Stimulated activated CD8-positive, alpha-beta memory T cell treated with anti-CD3 and anti-CD28 coated beads, Interleukin-4, amount 100 ng/mL, for 1 hour (primary cell): Measurements from ENCODE around the gene TSPAN18.

ENCODE experiments used
- DNase-seq, 2 donors: peaks; one replicate each; pipeline ENCODE4 v3.0.0-alpha.2; 2020; ENCODE audit warnings: low read depth in 2 of 2, low spot score in 1 of 2

Gene TSPAN18

GRCh38 chr11:44939673-44940395, 213.1 kb downstream of the TSPAN18 start:
- no peak for DNase-seq

GRCh38 chr11:44940404-44940803, 213.6 kb downstream of the TSPAN18 start:
- DNase-seq = no peak

GRCh38 chr11:44940835-44941234, 214.1 kb downstream of the TSPAN18 start:
- no peak for DNase-seq

GRCh38 chr11:44941259-44942021, 214.7 kb downstream of the TSPAN18 start:
- no peak for DNase-seq

- DNase-seq = no peak
Measured at GRCh38 chr11:44942029-44942955, 215.5 kb downstream of the TSPAN18 start.

GRCh38 chr11:44943118-44943517, 216.4 kb downstream of the TSPAN18 start:
- DNase-seq = no peak

GRCh38 chr11:44943696-44944095, 216.9 kb downstream of the TSPAN18 start:
- DNase-seq = no peak

- no peak for DNase-seq
Measured at GRCh38 chr11:44944181-44944852, 217.6 kb downstream of the TSPAN18 start.

- DNase-seq = no peak
Measured at GRCh38 chr11:44944853-44945235, 218.1 kb downstream of the TSPAN18 start.

GRCh38 chr11:44945666-44946065, 218.9 kb downstream of the TSPAN18 start:
- DNase-seq = no peak

GRCh38 chr11:44946263-44946662, 219.5 kb downstream of the TSPAN18 start:
- no peak for DNase-seq

GRCh38 chr11:44947114-44947513, 220.4 kb downstream of the TSPAN18 start:
- DNase-seq = no peak

GRCh38 chr11:44948155-44948554, 221.4 kb downstream of the TSPAN18 start:
- no peak for DNase-seq

GRCh38 chr11:44949160-44950030, 222.6 kb downstream of the TSPAN18 start:
- no peak for DNase-seq

GRCh38 chr11:44950031-44950624, 223.4 kb downstream of the TSPAN18 start:
- no peak for DNase-seq

- DNase-seq = peak in 1 of 2 donors; percentile 25
Measured at GRCh38 chr11:44950625-44951476, 224.1 kb downstream of the TSPAN18 start, which contains the start of gene TP53I11. Gene TP53I11, minus strand, starts transcription at chr11:44950883. Its CDS starts 12,548 bp downstream, at chr11:44938335.

- DNase-seq = no peak
Measured at GRCh38 chr11:44952082-44952481, 225.3 kb downstream of the TSPAN18 start.

- DNase-seq = no peak
Measured at GRCh38 chr11:44952500-44953260, 225.9 kb downstream of the TSPAN18 start.
